ENCODE measurements around the gene PACSIN2. TPM values are rescaled to one million over a fixed set of nuclear protein-coding genes. Genes with fewer than 3 reads are reported as not detected.
"Not testable (repeated sequence)": the region's sequence is repeated elsewhere in the genome, so short reads cannot be mapped to it uniquely, and the experiment has no call there.

PACSIN2 gene
- total RNA-seq, 1 donor from 2014 or later = 87.8 TPM

GRCh38 chr22:42963231-42963595 lies 51.7 kb downstream of the PACSIN2 start:
- H2AFZ ChIP-seq (ENCODE audit: low read depth, low read length) = no peak overlapping the region
- H3K4me3 ChIP-seq (ENCODE audit: insufficient read depth, low read depth, low read length) = no peak overlapping the region
- Mint-ChIP-seq H3K36me3 (ENCODE audit: low read depth, unreplicated experiment) (peaks cover 12% of the 10 kb centered on the region), H3K4me1 (ENCODE audit: low read depth, unreplicated experiment) (peaks cover 45% of the 10 kb centered on the region), H3K27me3 (ENCODE audit: low read depth, unreplicated experiment) (no peaks in the 10 kb centered on the region), H3K4me3 (ENCODE audit: unreplicated experiment) (no peak overlapping the region), H3K9me3 (ENCODE audit: unreplicated experiment) (no peaks in the 10 kb centered on the region), H3K27ac (ENCODE audit: unreplicated experiment) (no peak overlapping the region)
- FAIRE-seq = no peak
- no peaks in the 10 kb centered on the region for H3K9me3 ChIP-seq (ENCODE audit: insufficient read depth, low read depth, low read length)
- H3K79me2 ChIP-seq (ENCODE audit: insufficient read depth, low read length) = peaks cover 87% of the 10 kb centered on the region
- H3K4me1 ChIP-seq (ENCODE audit: insufficient read depth, low read length) = peaks cover 16% of the 10 kb centered on the region
- H3K4me2 ChIP-seq (ENCODE audit: low read length) = no peak overlapping the region
- DNase-seq (ENCODE audit: low read depth) = no peak
- no peak for TF ChIP-seq EZH2 (IDR thresholded peaks at IDR 0.05; ENCODE audit: insufficient read depth, low read length)
- TF ChIP-seq, protein P1, sequence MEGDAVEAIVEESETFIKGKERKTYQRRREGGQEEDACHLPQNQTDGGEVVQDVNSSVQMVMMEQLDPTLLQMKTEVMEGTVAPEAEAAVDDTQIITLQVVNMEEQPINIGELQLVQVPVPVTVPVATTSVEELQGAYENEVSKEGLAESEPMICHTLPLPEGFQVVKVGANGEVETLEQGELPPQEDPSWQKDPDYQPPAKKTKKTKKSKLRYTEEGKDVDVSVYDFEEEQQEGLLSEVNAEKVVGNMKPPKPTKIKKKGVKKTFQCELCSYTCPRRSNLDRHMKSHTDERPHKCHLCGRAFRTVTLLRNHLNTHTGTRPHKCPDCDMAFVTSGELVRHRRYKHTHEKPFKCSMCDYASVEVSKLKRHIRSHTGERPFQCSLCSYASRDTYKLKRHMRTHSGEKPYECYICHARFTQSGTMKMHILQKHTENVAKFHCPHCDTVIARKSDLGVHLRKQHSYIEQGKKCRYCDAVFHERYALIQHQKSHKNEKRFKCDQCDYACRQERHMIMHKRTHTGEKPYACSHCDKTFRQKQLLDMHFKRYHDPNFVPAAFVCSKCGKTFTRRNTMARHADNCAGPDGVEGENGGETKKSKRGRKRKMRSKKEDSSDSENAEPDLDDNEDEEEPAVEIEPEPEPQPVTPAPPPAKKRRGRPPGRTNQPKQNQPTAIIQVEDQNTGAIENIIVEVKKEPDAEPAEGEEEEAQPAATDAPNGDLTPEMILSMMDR (IDR thresholded peaks at IDR 0.05; ENCODE audit: insufficient read depth, low read depth, low read length) = no peak
- peaks cover 54% of the 10 kb centered on the region for H4K20me1 ChIP-seq (ENCODE audit: insufficient read depth, low read length)
- no peaks in the 10 kb centered on the region for H3K27me3 ChIP-seq (ENCODE audit: insufficient read depth, low read length)
- peaks cover 2% of the 10 kb centered on the region for H3K36me3 ChIP-seq (ENCODE audit: insufficient read depth, low read length)
- no peak overlapping the region for H3K27ac ChIP-seq (ENCODE audit: low read depth, low read length)
- no peak overlapping the region for H3K9ac ChIP-seq (ENCODE audit: low read length)

GRCh38 chr22:42962295-42963230 lies 52.4 kb downstream of the PACSIN2 start:
- H3K27me3 ChIP-seq (ENCODE audit: insufficient read depth, low read length) = no peaks in the 10 kb centered on the region
- no peaks in the 10 kb centered on the region for H3K9me3 Mint-ChIP-seq (ENCODE audit: unreplicated experiment)
- no peak overlapping the region for H3K4me2 ChIP-seq (ENCODE audit: low read length)
- no peak overlapping the region for H2AFZ ChIP-seq (ENCODE audit: low read depth, low read length)
- H3K27ac Mint-ChIP-seq (ENCODE audit: unreplicated experiment) = peak overlapping the region; percentile 41
- H3K4me1 Mint-ChIP-seq (ENCODE audit: low read depth, unreplicated experiment) = peaks cover 51% of the 10 kb centered on the region
- H3K4me3 ChIP-seq (ENCODE audit: insufficient read depth, low read depth, low read length) = no peak overlapping the region
- no peak for TF ChIP-seq EZH2 (IDR thresholded peaks at IDR 0.05; ENCODE audit: insufficient read depth, low read length)
- TF ChIP-seq, protein P1 (IDR thresholded peaks at IDR 0.05; ENCODE audit: insufficient read depth, low read depth, low read length) = no peak
- H3K9me3 ChIP-seq (ENCODE audit: insufficient read depth, low read depth, low read length) = no peaks in the 10 kb centered on the region
- H3K4me3 Mint-ChIP-seq (ENCODE audit: unreplicated experiment) = no peak overlapping the region
- peaks cover 2% of the 10 kb centered on the region for H3K36me3 ChIP-seq (ENCODE audit: insufficient read depth, low read length)
- no peak overlapping the region for H3K27ac ChIP-seq (ENCODE audit: low read depth, low read length)
- no peak for FAIRE-seq
- no peak for DNase-seq (ENCODE audit: low read depth)
- H3K36me3 Mint-ChIP-seq (ENCODE audit: low read depth, unreplicated experiment) = peaks cover 8% of the 10 kb centered on the region
- peaks cover 90% of the 10 kb centered on the region for H3K79me2 ChIP-seq (ENCODE audit: insufficient read depth, low read length)
- no peak overlapping the region for H3K9ac ChIP-seq (ENCODE audit: low read length)
- peaks cover 50% of the 10 kb centered on the region for H4K20me1 ChIP-seq (ENCODE audit: insufficient read depth, low read length)
- H3K27me3 Mint-ChIP-seq (ENCODE audit: low read depth, unreplicated experiment) = no peaks in the 10 kb centered on the region
- H3K4me1 ChIP-seq (ENCODE audit: insufficient read depth, low read length) = peaks cover 16% of the 10 kb centered on the region

DNA sequence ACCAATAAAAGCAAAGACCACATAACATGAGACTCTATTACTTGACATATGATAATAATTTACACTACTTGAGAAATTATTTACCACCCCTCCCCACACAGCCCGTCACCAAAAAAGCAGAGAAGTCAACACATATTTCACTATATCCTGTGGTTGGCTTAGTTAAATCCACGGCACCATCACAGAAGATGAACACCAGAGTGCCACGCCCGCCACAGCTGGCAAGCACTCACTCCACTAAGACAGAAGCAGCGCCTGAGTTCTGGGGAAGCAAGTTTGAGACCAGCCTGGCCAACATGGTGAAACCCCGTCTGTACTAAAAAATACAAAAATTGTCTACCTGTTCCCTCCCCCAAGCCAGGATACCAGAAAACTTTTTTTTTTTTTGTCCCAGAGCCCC lies 53.1 kb downstream of the PACSIN2 start:
- DNase-seq (ENCODE audit: low read depth) (no peak), FAIRE-seq (no peak)
- no peak overlapping the region for H3K4me3 ChIP-seq (ENCODE audit: insufficient read depth, low read depth, low read length)
- no peak overlapping the region for H3K27ac ChIP-seq (ENCODE audit: low read depth, low read length)
- TF ChIP-seq, protein P1 (IDR thresholded peaks at IDR 0.05; ENCODE audit: insufficient read depth, low read depth, low read length) = no peak
- TF ChIP-seq EZH2 (IDR thresholded peaks at IDR 0.05; ENCODE audit: insufficient read depth, low read length) = no peak
- no peak overlapping the region for H3K4me2 ChIP-seq (ENCODE audit: low read length)
- H2AFZ ChIP-seq (ENCODE audit: low read depth, low read length) = no peak overlapping the region
- H3K9me3 ChIP-seq (ENCODE audit: insufficient read depth, low read depth, low read length) = no peaks in the 10 kb centered on the region
- Mint-ChIP-seq H3K36me3 (ENCODE audit: low read depth, unreplicated experiment) (peaks cover 8% of the 10 kb centered on the region), H3K27ac (ENCODE audit: unreplicated experiment) (peak overlapping the region; percentile 98), H3K27me3 (ENCODE audit: low read depth, unreplicated experiment) (no peaks in the 10 kb centered on the region), H3K9me3 (ENCODE audit: unreplicated experiment) (no peaks in the 10 kb centered on the region), H3K4me1 (ENCODE audit: low read depth, unreplicated experiment) (peaks cover 54% of the 10 kb centered on the region), H3K4me3 (ENCODE audit: unreplicated experiment) (peak overlapping the region; percentile 23)
- peaks cover 91% of the 10 kb centered on the region for H3K79me2 ChIP-seq (ENCODE audit: insufficient read depth, low read length)
- H4K20me1 ChIP-seq (ENCODE audit: insufficient read depth, low read length) = peaks cover 45% of the 10 kb centered on the region
- H3K27me3 ChIP-seq (ENCODE audit: insufficient read depth, low read length) = no peaks in the 10 kb centered on the region
- peaks cover 16% of the 10 kb centered on the region for H3K4me1 ChIP-seq (ENCODE audit: insufficient read depth, low read length)
- H3K9ac ChIP-seq (ENCODE audit: low read length) = no peak overlapping the region
- peaks cover 2% of the 10 kb centered on the region for H3K36me3 ChIP-seq (ENCODE audit: insufficient read depth, low read length)

DNA sequence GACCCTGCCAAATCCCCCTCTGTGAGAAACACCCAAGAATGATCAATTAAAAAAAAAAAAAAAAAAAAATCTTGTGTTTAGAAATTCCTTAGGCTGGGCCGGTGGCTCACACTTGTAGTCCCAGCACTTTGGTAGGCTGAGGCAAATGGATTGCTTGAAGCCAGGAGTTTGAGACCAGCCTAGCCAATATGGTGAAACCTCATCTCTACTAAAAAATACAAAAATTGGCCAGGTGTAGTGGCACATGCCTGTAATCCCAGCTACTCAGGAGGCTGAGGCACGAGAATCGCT lies 53.6 kb downstream of the PACSIN2 start:
- Histone ChIP-seq H3K79me2 (ENCODE audit: insufficient read depth, low read length) (peaks cover 91% of the 10 kb centered on the region), H3K4me1 (ENCODE audit: insufficient read depth, low read length) (peaks cover 16% of the 10 kb centered on the region), H4K20me1 (ENCODE audit: insufficient read depth, low read length) (peaks cover 45% of the 10 kb centered on the region)
- not testable (repeated sequence) for H3K36me3 ChIP-seq (ENCODE audit: insufficient read depth, low read length); H3K36me3 Mint-ChIP-seq (ENCODE audit: low read depth, unreplicated experiment); H3K9me3 Mint-ChIP-seq (ENCODE audit: unreplicated experiment); H3K27ac ChIP-seq (ENCODE audit: low read depth, low read length); FAIRE-seq; DNase-seq (ENCODE audit: low read depth); H3K9ac ChIP-seq (ENCODE audit: low read length); H3K4me3 Mint-ChIP-seq (ENCODE audit: unreplicated experiment); H3K27me3 ChIP-seq (ENCODE audit: insufficient read depth, low read length); H3K4me3 ChIP-seq (ENCODE audit: insufficient read depth, low read depth, low read length); H3K4me2 ChIP-seq (ENCODE audit: low read length); H2AFZ ChIP-seq (ENCODE audit: low read depth, low read length); H3K9me3 ChIP-seq (ENCODE audit: insufficient read depth, low read depth, low read length); H3K27me3 Mint-ChIP-seq (ENCODE audit: low read depth, unreplicated experiment)
- Mint-ChIP-seq H3K27ac (ENCODE audit: unreplicated experiment) (peak overlapping the region; percentile 98), H3K4me1 (ENCODE audit: low read depth, unreplicated experiment) (peaks cover 58% of the 10 kb centered on the region)

All from astrocyte (in vitro differentiated cells and primary cell).